SK-N-SH treated with all-trans-retinoic acid at 6 μM for 48 hours (cell line): ENCODE data around the gene RPS24.

Experiments used
- ATAC-seq: fragments of 200-7000 bp; cut with Tn5 transposase; 3 replicates; pipeline ENCODE4 v1.9.1; 2020; ENCODE audit warnings: mild to moderate bottlenecking, moderate library complexity
- ARNTL ChIP-seq: fragments of 450-650 bp; formaldehyde crosslinking; IDR thresholded peaks from 2 replicates; pipeline ENCODE4 v1.5.0; 2020; ENCODE audit warnings: low read depth, mild to moderate bottlenecking, moderate library complexity, borderline replicate concordance
- BACH2 ChIP-seq: fragments of 250-450 bp; sonication (Bioruptor Pico); IDR thresholded peaks from 2 replicates; pipeline ENCODE4 v1.9.0; 2021; ENCODE audit warnings: mild to moderate bottlenecking, borderline replicate concordance
- CREB5 ChIP-seq: fragments of 250-450 bp; sonication (Bioruptor Pico); IDR thresholded peaks from 2 replicates; pipeline ENCODE4 v1.5.1; 2020; ENCODE audit warnings: low read depth, mild to moderate bottlenecking, moderate library complexity
- CSDC2 ChIP-seq: fragments of 250-450 bp; sonication (Bioruptor Pico); IDR thresholded peaks from 2 replicates; pipeline ENCODE4 v1.5.0; 2020; ENCODE audit warnings: mild to moderate bottlenecking, moderate library complexity
- CSRNP3 ChIP-seq: fragments of 250-450 bp; sonication (Bioruptor Pico); IDR thresholded peaks from 2 replicates; pipeline ENCODE4 v1.5.1; 2021; ENCODE audit warnings: mild to moderate bottlenecking, moderate library complexity
- ESRRG ChIP-seq: fragments of 250-450 bp; sonication (Bioruptor Pico); IDR thresholded peaks from 2 replicates; pipeline ENCODE4 v1.6.1; 2021; ENCODE audit warnings: mild to moderate bottlenecking
- GLIS3 ChIP-seq: fragments of 250-450 bp; sonication (Bioruptor Pico); IDR thresholded peaks from 2 replicates; pipeline ENCODE4 v1.5.0; 2020; ENCODE audit warnings: mild to moderate bottlenecking, moderate library complexity
- ISL1 ChIP-seq: fragments of 250-450 bp; sonication (Bioruptor Pico); IDR thresholded peaks from 2 replicates; pipeline ENCODE4 v2.1.2; 2022; ENCODE audit warnings: mild to moderate bottlenecking, moderate library complexity
- OSR1 ChIP-seq: fragments of 250-450 bp; sonication (Bioruptor Pico); IDR thresholded peaks from 2 replicates; pipeline ENCODE4 v1.8.0; 2022; ENCODE audit warnings: moderate library complexity, mild to moderate bottlenecking, inconsistent platforms
- PATZ1 ChIP-seq: fragments of 250-450 bp; sonication (Bioruptor Pico); IDR thresholded peaks from 2 replicates; pipeline ENCODE4 v1.8.0; 2020; ENCODE audit warnings: mild to moderate bottlenecking, moderate library complexity, borderline replicate concordance
- POU6F1 ChIP-seq: fragments of 250-450 bp; sonication (Bioruptor Pico); IDR thresholded peaks from 2 replicates; pipeline ENCODE4 v1.8.0; 2021; ENCODE audit warnings: low read depth, mild to moderate bottlenecking, moderate library complexity, borderline replicate concordance
- PPARA ChIP-seq: fragments of 250-450 bp; sonication (Bioruptor Pico); IDR thresholded peaks from 2 replicates; pipeline ENCODE4 v1.5.0; 2020; ENCODE audit warnings: mild to moderate bottlenecking, borderline replicate concordance
- RARB ChIP-seq: fragments of 250-450 bp; sonication (Bioruptor Pico); IDR thresholded peaks from 2 replicates; pipeline ENCODE4 v1.8.0; 2021; ENCODE audit warnings: mild to moderate bottlenecking, moderate library complexity
- SNAI2 ChIP-seq: fragments of 250-450 bp; sonication (Bioruptor Pico); IDR thresholded peaks from 2 replicates; pipeline ENCODE4 v1.5.0; 2020; ENCODE audit warnings: mild to moderate bottlenecking, moderate library complexity
- TCF4 ChIP-seq: fragments of 250-450 bp; sonication (Bioruptor Pico); IDR thresholded peaks from 2 replicates; pipeline ENCODE4 v1.8.0; 2021; ENCODE audit warnings: mild to moderate bottlenecking, moderate library complexity, borderline replicate concordance
- TOX ChIP-seq: fragments of 250-450 bp; sonication (Bioruptor Pico); IDR thresholded peaks from 2 replicates; pipeline ENCODE4 v1.8.0; 2021; ENCODE audit warnings: mild to moderate bottlenecking, moderate library complexity, borderline replicate concordance
- TSHZ2 ChIP-seq: fragments of 250-450 bp; sonication (Bioruptor Pico); IDR thresholded peaks from 2 replicates; pipeline ENCODE4 v1.5.0; 2020; ENCODE audit warnings: mild to moderate bottlenecking, moderate library complexity
- ZC3H10 ChIP-seq: fragments of 250-450 bp; sonication (Bioruptor Pico); IDR thresholded peaks from 2 replicates; pipeline ENCODE4 v1.5.1; 2021; ENCODE audit warnings: mild to moderate bottlenecking, moderate library complexity
- ZFP3 ChIP-seq: fragments of 250-450 bp; sonication (Bioruptor Pico); IDR thresholded peaks from 2 replicates; pipeline ENCODE4 v1.5.0; 2020; ENCODE audit warnings: mild to moderate bottlenecking, moderate library complexity
- ZNF565 ChIP-seq: fragments of 450-650 bp; formaldehyde crosslinking; conservative IDR thresholded peaks from 2 replicates; pipeline ENCODE4 v1.5.0; 2020; ENCODE audit warnings: low read depth, mild to moderate bottlenecking, moderate library complexity
- ZNF70 ChIP-seq: fragments of 450-650 bp; formaldehyde crosslinking; IDR thresholded peaks from 2 replicates; pipeline ENCODE4 v1.5.0; 2020; ENCODE audit warnings: mild to moderate bottlenecking, moderate library complexity
- ZNF8 ChIP-seq: fragments of 450-650 bp; formaldehyde crosslinking; IDR thresholded peaks from 2 replicates; pipeline ENCODE4 v1.5.0; 2020; ENCODE audit warnings: mild to moderate bottlenecking, moderate library complexity

Gene RPS24

GRCh38 chr10:78017856-78018255, 15.8 kb upstream of the RPS24 start:
- TF ChIP-seq SNAI2 (no peak), TOX (CRISPR knock-in tag) (no peak), ISL1 (CRISPR knock-in tag) (no peak)
- no peak for ATAC-seq

GRCh38 chr10:78019264-78019663, 14.4 kb upstream of the RPS24 start:
- ATAC-seq: no peak
- TF ChIP-seq ARNTL (CRISPR knock-in tag) (no peak), GLIS3 (CRISPR knock-in tag) (no peak), ZNF8 (CRISPR knock-in tag) (no peak), OSR1 (CRISPR knock-in tag) (no peak), CREB5 (no peak), ZC3H10 (CRISPR knock-in tag) (no peak), RARB (no peak), POU6F1 (CRISPR knock-in tag) (no peak), PATZ1 (CRISPR knock-in tag) (no peak), ZFP3 (CRISPR knock-in tag) (no peak), ESRRG (CRISPR knock-in tag) (no peak), PPARA (no peak), BACH2 (CRISPR knock-in tag) (no peak), TSHZ2 (no peak)

GRCh38 chr10:78021201-78021600, 12.5 kb upstream of the RPS24 start:
- TF ChIP-seq CREB5 (no peak), POU6F1 (CRISPR knock-in tag) (no peak), ESRRG (CRISPR knock-in tag) (no peak), GLIS3 (CRISPR knock-in tag) (no peak), TOX (CRISPR knock-in tag) (no peak), ZNF565 (CRISPR knock-in tag) (no peak), ZNF70 (no peak), CSDC2 (CRISPR knock-in tag) (no peak), RARB (no peak), ZNF8 (CRISPR knock-in tag) (no peak), CSRNP3 (CRISPR knock-in tag) (no peak), TCF4 (CRISPR knock-in tag) (no peak), PPARA (no peak), PATZ1 (CRISPR knock-in tag) (no peak), OSR1 (CRISPR knock-in tag) (no peak), BACH2 (CRISPR knock-in tag) (no peak)
- no peak for ATAC-seq
